Measurements from ENCODE around the gene PDHA1. TPM values are rescaled to one million over a fixed set of nuclear protein-coding genes. Genes with fewer than 3 reads are reported as not detected.

PDHA1 gene
- total and polyA plus RNA-seq, 2 donors (not counting 1 experiment from before 2014, with no cell fraction given): 73.2 to 161 TPM

- Histone ChIP-seq H3K27me3 (ENCODE audit: control insufficient read depth, insufficient read depth, low read length) (peaks cover 3% of the 10 kb centered on the region), H3K79me2 (ENCODE audit: control insufficient read depth, insufficient read depth, low read length) (no peaks in the 10 kb centered on the region), H3K4me1 (ENCODE audit: control insufficient read depth, extremely low read depth, insufficient read depth, low read length) (no peaks in the 10 kb centered on the region), H3K4me2 (ENCODE audit: extremely low read depth, insufficient read depth, low read length) (no peak overlapping the region), H3K9me3 (ENCODE audit: control insufficient read depth, insufficient read depth, low read depth, low read length) (no peaks in the 10 kb centered on the region), H3K9ac (ENCODE audit: insufficient read depth, low read length) (no peak overlapping the region), H3K36me3 (ENCODE audit: control insufficient read depth, insufficient read depth, low read length) (no peaks in the 10 kb centered on the region), H3K4me3 (replicated peaks in 1 of 4; ENCODE audit: control extremely low read depth in 1 of 4, insufficient read depth in 1 of 4, low read depth in 3 of 4, low read length in 4 of 4) (no peak overlapping the region), H3K27ac (ENCODE audit: insufficient read depth, low read length) (no peak overlapping the region), H4K20me1 (ENCODE audit: control insufficient read depth, extremely low read depth, insufficient read depth, low read length) (no peaks in the 10 kb centered on the region), H2AFZ (ENCODE audit: low read length) (no peak overlapping the region)
- TF ChIP-seq EZH2 (IDR thresholded peaks at IDR 0.05; ENCODE audit: low read length, missing control alignments): no peak
- TF ChIP-seq CTCF (conservative IDR thresholded peaks at IDR 0.05 in 1 of 2, IDR thresholded peaks at IDR 0.05 in 1 of 2; ENCODE audit: low read depth in 1 of 2, low read length in 2 of 2): no peak
- DNase-seq (ENCODE audit: low read depth in 2 of 2): no peak
These were observed 31.8 kb downstream of the PDHA1 start for GRCh38 chrX:19375546-19375945.

- H3K4me2 ChIP-seq (ENCODE audit: extremely low read depth, insufficient read depth, low read length): no peak overlapping the region
- peaks cover 3% of the 10 kb centered on the region for H3K27me3 ChIP-seq (ENCODE audit: control insufficient read depth, insufficient read depth, low read length)
- no peaks in the 10 kb centered on the region for H3K4me1 ChIP-seq (ENCODE audit: control insufficient read depth, extremely low read depth, insufficient read depth, low read length)
- DNase-seq (ENCODE audit: low read depth in 2 of 2): no peak
- H4K20me1 ChIP-seq (ENCODE audit: control insufficient read depth, extremely low read depth, insufficient read depth, low read length): no peaks in the 10 kb centered on the region
- no peaks in the 10 kb centered on the region for H3K9me3 ChIP-seq (ENCODE audit: control insufficient read depth, insufficient read depth, low read depth, low read length)
- H3K27ac ChIP-seq (ENCODE audit: insufficient read depth, low read length): no peak overlapping the region
- H3K4me3 ChIP-seq (replicated peaks in 1 of 4; ENCODE audit: control extremely low read depth in 1 of 4, insufficient read depth in 1 of 4, low read depth in 3 of 4, low read length in 4 of 4): no peak overlapping the region
- H3K79me2 ChIP-seq (ENCODE audit: control insufficient read depth, insufficient read depth, low read length): no peaks in the 10 kb centered on the region
- no peak overlapping the region for H2AFZ ChIP-seq (ENCODE audit: low read length)
- no peaks in the 10 kb centered on the region for H3K36me3 ChIP-seq (ENCODE audit: control insufficient read depth, insufficient read depth, low read length)
- no peak overlapping the region for H3K9ac ChIP-seq (ENCODE audit: insufficient read depth, low read length)
- no peak for TF ChIP-seq CTCF (conservative IDR thresholded peaks at IDR 0.05 in 1 of 2, IDR thresholded peaks at IDR 0.05 in 1 of 2; ENCODE audit: low read depth in 1 of 2, low read length in 2 of 2)
- no peak for TF ChIP-seq EZH2 (IDR thresholded peaks at IDR 0.05; ENCODE audit: low read length, missing control alignments)
These were observed 34.1 kb downstream of the PDHA1 start for GRCh38 chrX:19377799-19378198.

GRCh38 chrX:19381326-19381725, 37.6 kb downstream of the PDHA1 start:
- H3K9ac ChIP-seq (ENCODE audit: insufficient read depth, low read length): no peak overlapping the region
- H3K9me3 ChIP-seq (ENCODE audit: control insufficient read depth, insufficient read depth, low read depth, low read length): no peaks in the 10 kb centered on the region
- no peak overlapping the region for H3K4me2 ChIP-seq (ENCODE audit: extremely low read depth, insufficient read depth, low read length)
- no peak overlapping the region for H3K27ac ChIP-seq (ENCODE audit: insufficient read depth, low read length)
- H2AFZ ChIP-seq (ENCODE audit: low read length): no peak overlapping the region
- no peak for DNase-seq (ENCODE audit: low read depth in 2 of 2)
- no peaks in the 10 kb centered on the region for H3K27me3 ChIP-seq (ENCODE audit: control insufficient read depth, insufficient read depth, low read length)
- TF ChIP-seq EZH2 (IDR thresholded peaks at IDR 0.05; ENCODE audit: low read length, missing control alignments) (no peak), CTCF (conservative IDR thresholded peaks at IDR 0.05 in 1 of 2, IDR thresholded peaks at IDR 0.05 in 1 of 2; ENCODE audit: low read depth in 1 of 2, low read length in 2 of 2) (no peak)
- H3K36me3 ChIP-seq (ENCODE audit: control insufficient read depth, insufficient read depth, low read length): no peaks in the 10 kb centered on the region
- H3K79me2 ChIP-seq (ENCODE audit: control insufficient read depth, insufficient read depth, low read length): no peaks in the 10 kb centered on the region
- no peaks in the 10 kb centered on the region for H4K20me1 ChIP-seq (ENCODE audit: control insufficient read depth, extremely low read depth, insufficient read depth, low read length)
- H3K4me1 ChIP-seq (ENCODE audit: control insufficient read depth, extremely low read depth, insufficient read depth, low read length): no peaks in the 10 kb centered on the region
- no peak overlapping the region for H3K4me3 ChIP-seq (replicated peaks in 1 of 4; ENCODE audit: control extremely low read depth in 1 of 4, insufficient read depth in 1 of 4, low read depth in 3 of 4, low read length in 4 of 4)

Measured in fibroblast of lung (primary cell).